ENCODE data around the gene ZDHHC4. TPM values are rescaled to one million over a fixed set of nuclear protein-coding genes. Genes with fewer than 3 reads are reported as not detected.
A peak's percentile ranks its signal among the peaks of the same experiment; 100 is the strongest.
"Not testable (repeated sequence)": the region's sequence is repeated elsewhere in the genome, so short reads cannot be mapped to it uniquely, and the experiment has no call there.

ZDHHC4 gene
- total RNA-seq, 5 donors from 2014 or later (not counting 1 experiment from before 2014, with no cell fraction given), result 27.7 to 35.5 (median 30.3) TPM

- H3K4me3 Mint-ChIP-seq, result peak overlapping the region; percentile 49 to 77 (median 77)
- H3K27me3 Mint-ChIP-seq; H3K4me3 ChIP-seq (ENCODE audit: control insufficient read depth in 1 of 2, extremely low read depth in 1 of 2, low read length in 1 of 2); ATAC-seq (replicated peaks in 1 of 4); H3K36me3 ChIP-seq (ENCODE audit: control insufficient read depth in 2 of 2, extremely low read depth in 1 of 2, insufficient read depth in 1 of 2, low read length in 1 of 2); POLR2A ChIA-PET; H3K36me3 Mint-ChIP-seq; H3K27ac Mint-ChIP-seq; H3K9me3 Mint-ChIP-seq; H3K27ac ChIP-seq (ENCODE audit: low read length); H3K9me3 ChIP-seq; CTCF ChIA-PET; H3K27me3 ChIP-seq (replicated peaks in 1 of 2; ENCODE audit: control insufficient read depth in 2 of 2, extremely low read depth in 1 of 2, insufficient read depth in 2 of 2, low read length in 1 of 2); DNase-seq: not testable (repeated sequence)
- 68% methylated on average over 3 of the region's 5 CpGs for WGBS (ENCODE audit: insufficient coverage)
- peaks cover 3 to 29% of the 10 kb centered on the region in 2 experiments for H3K4me1 ChIP-seq (ENCODE audit: control insufficient read depth in 1 of 2, extremely low read depth in 1 of 2, insufficient read depth in 2 of 2, low read length in 2 of 2)
- peaks cover 24 to 26% (median 24%) of the 10 kb centered on the region in 3 donors for H3K4me1 Mint-ChIP-seq
These were observed 57.7 kb downstream of the ZDHHC4 start for GRCh38 chr7:6634971-6635370.

DNA sequence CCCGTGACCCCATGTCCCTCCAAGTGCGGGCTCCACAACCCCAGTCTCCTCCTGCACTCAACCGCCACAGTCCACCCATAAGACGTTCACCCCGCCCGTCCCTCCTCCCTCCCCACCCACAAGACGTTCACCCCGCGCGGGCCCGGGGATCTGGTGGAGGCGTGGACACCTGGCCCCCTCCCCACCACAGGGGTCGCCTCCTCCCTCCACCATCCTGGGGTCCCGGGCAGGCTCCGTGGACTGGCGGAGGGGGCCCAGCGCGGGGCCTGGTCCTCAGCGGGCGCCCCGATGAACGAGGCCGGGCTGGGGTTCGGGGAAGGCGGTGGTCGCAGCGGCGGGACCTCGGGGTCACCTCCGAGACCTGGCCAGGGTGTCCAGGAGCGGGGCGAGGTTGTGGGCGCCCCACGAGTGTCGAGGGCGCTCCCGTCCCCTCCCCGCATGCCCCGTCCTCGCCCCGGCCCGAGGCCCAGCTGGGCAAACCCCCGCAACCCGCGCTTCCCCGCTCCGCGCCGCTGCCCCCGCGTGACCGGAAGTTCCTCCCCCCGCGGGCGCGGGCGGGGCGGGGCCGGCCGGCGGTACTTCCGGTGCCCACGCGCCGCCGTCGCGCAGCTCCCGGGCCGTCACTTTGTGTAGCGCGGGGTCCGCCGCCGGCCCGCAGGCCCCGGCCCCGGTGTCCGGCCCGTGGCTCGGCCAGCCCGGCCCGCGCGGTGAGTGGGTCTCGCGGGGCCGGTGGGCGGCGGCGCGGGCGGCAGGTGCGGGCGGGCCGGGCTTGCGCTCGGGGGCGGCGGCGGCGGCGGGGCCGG, 59.7 kb downstream of the ZDHHC4 start, which contains the start of gene ZNF316:
ZNF316 (plus strand) TSS at position 578 of the 803 bp plus-strand sequence. CDS start 5,092 bp downstream, outside the sequence.
- Histone ChIP-seq H3K9me3 (no peaks in the 10 kb centered on the region), H3K27ac (ENCODE audit: low read length) (peak within 1 kb of the TSS; percentile 45), H3K27me3 (replicated peaks in 1 of 2; ENCODE audit: control insufficient read depth in 2 of 2, extremely low read depth in 1 of 2, insufficient read depth in 2 of 2, low read length in 1 of 2) (peaks cover 0 to 2% of the 10 kb centered on the region in 2 experiments), H3K36me3 (ENCODE audit: control insufficient read depth in 2 of 2, extremely low read depth in 1 of 2, insufficient read depth in 1 of 2, low read length in 1 of 2) (peaks cover 0 to 22% of the 10 kb centered on the region in 2 donors), H3K4me1 (ENCODE audit: control insufficient read depth in 1 of 2, extremely low read depth in 1 of 2, insufficient read depth in 2 of 2, low read length in 2 of 2) (peaks cover 3 to 29% of the 10 kb centered on the region in 2 experiments), H3K4me3 (ENCODE audit: control insufficient read depth in 1 of 2, extremely low read depth in 1 of 2, low read length in 1 of 2) (peak within 1 kb of the TSS; percentile 53 to 59)
- peak within 1 kb of the TSS; percentile 81 to 85 (median 84) for H3K4me3 Mint-ChIP-seq
- H3K9me3 Mint-ChIP-seq, result no peaks in the 10 kb centered on the region
- whole genome bisulfite sequencing (ENCODE audit: insufficient coverage), result 1% methylated on average over 103 of the region's 104 CpGs
- ATAC-seq (replicated peaks in 1 of 4) (peak; percentile 73 to 77 (median 75)), DNase-seq (peak in 27 of 35 experiments; percentile 8 to 77 (median 36))
- H3K27me3 Mint-ChIP-seq, result no peaks in the 10 kb centered on the region
- peaks cover 20% of the 10 kb centered on the region for H3K36me3 Mint-ChIP-seq
- CTCF ChIA-PET, result interaction anchor here in 1 of 2 donors (0.7 kb wide), 1 partner anchor 46 kb away, joined by 8 read pairs; no protein-coding TSS in a partner anchor
- H3K27ac Mint-ChIP-seq, result peak within 1 kb of the TSS; percentile 91 to 95
- POLR2A ChIA-PET, result interaction anchor here in 1 of 2 donors (0.6 kb wide), 1 partner anchor 82 kb away, joined by 4 read pairs; no protein-coding TSS in a partner anchor
- peaks cover 27 to 29% (median 29%) of the 10 kb centered on the region in 3 donors for H3K4me1 Mint-ChIP-seq

DNA sequence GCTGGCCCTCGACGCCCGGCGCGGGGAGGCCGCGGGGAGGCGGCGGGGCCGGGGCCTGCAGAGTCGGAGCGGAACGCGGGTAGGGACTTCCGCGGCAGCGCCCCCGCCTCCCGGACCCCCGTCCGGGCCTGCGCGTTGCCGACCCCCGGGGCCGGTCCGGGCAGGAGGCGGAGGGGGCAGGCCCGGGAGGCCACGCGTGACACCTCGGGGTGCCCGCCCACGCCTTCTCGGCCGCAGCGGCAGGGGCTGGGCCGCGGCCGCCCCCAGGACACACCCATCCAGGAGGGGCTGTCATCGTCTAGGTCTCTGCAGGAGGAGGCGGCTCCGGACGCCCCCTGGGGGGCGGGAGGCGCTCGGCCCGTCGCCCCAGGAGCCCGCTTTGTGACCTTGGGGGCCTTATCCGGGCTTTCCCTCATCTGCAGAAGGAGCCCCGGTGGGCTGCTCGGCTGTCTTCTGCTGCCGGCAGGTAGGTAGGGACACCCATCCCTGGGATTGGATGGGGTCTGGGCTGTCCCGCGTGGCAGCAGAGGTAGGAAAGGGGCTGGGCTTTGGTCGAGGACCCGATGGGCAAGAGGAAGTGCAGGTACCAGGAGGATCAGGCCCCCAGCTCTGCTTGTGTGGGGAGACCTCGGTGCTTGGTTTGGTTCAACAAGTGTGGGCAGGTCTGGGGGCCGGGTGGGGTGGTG, 60.4 kb downstream of the ZDHHC4 start:
- H3K9me3 Mint-ChIP-seq, result no peaks in the 10 kb centered on the region
- WGBS (ENCODE audit: insufficient coverage), result 1% methylated on average over 54 of the region's 60 CpGs
- no peaks in the 10 kb centered on the region for H3K27me3 Mint-ChIP-seq
- H3K9me3 ChIP-seq, result no peaks in the 10 kb centered on the region
- peaks cover 5 to 29% of the 10 kb centered on the region in 2 donors for H3K36me3 ChIP-seq (ENCODE audit: control insufficient read depth in 2 of 2, extremely low read depth in 1 of 2, insufficient read depth in 1 of 2, low read length in 1 of 2)
- peaks cover 0 to 2% of the 10 kb centered on the region in 2 experiments for H3K27me3 ChIP-seq (replicated peaks in 1 of 2; ENCODE audit: control insufficient read depth in 2 of 2, extremely low read depth in 1 of 2, insufficient read depth in 2 of 2, low read length in 1 of 2)
- H3K27ac ChIP-seq (ENCODE audit: low read length), result peak overlapping the region; percentile 45
- ChIA-PET CTCF (interaction anchor here in 1 of 2 donors (0.7 kb wide), 1 partner anchor 18 kb away, joined by 3 read pairs; no protein-coding TSS in a partner anchor), POLR2A (no interaction called here)
- peak in 34 of 35 experiments; percentile 17 to 71 (median 36) for DNase-seq
- peaks cover 26% of the 10 kb centered on the region for H3K36me3 Mint-ChIP-seq
- peak overlapping the region; percentile 53 to 59 for H3K4me3 ChIP-seq (ENCODE audit: control insufficient read depth in 1 of 2, extremely low read depth in 1 of 2, low read length in 1 of 2)
- H3K4me1 ChIP-seq (ENCODE audit: control insufficient read depth in 1 of 2, extremely low read depth in 1 of 2, insufficient read depth in 2 of 2, low read length in 2 of 2), result peaks cover 3 to 29% of the 10 kb centered on the region in 2 experiments
- H3K4me3 Mint-ChIP-seq, result peak overlapping the region; percentile 81 to 85 (median 84)
- peak overlapping the region; percentile 91 to 95 for H3K27ac Mint-ChIP-seq
- H3K4me1 Mint-ChIP-seq, result peaks cover 27 to 29% (median 29%) of the 10 kb centered on the region in 3 donors
- ATAC-seq (replicated peaks in 1 of 4), result peak; percentile 73 to 82 (median 76)

Other genes with a start within 250 kb of the ZDHHC4 start
- gene FAM220A, start 228.5 kb upstream of the ZDHHC4 start, total RNA-seq, result 10 to 100 TPM in 3 of 5 donors, 1 to 10 TPM in 2; 6.2 to 20.6 (median 13.1) TPM
- gene RAC1, start 202.9 kb upstream of the ZDHHC4 start, total RNA-seq, result 10 to 100 TPM; 57.2 to 99.3 (median 94.8) TPM
- 10 to 100 TPM; 23.9 to 45.0 (median 38.9) TPM for gene DAGLB, start 129.5 kb upstream of the ZDHHC4 start, total RNA-seq
- gene KDELR2, start 93.3 kb upstream of the ZDHHC4 start, total RNA-seq, result 10 to 100 TPM; 28.4 to 42.1 (median 35.6) TPM
- gene GRID2IP, start 26.0 kb upstream of the ZDHHC4 start, total RNA-seq, result 1 to 10 TPM in 1 of 5 donors, under 1 TPM in 4; 0.30 to 1.5 (median 0.90) TPM
- 10 to 100 TPM; 48.3 to 65.9 (median 64.1) TPM for gene INTS15, start 12.6 kb downstream of the ZDHHC4 start, total RNA-seq
- 1 to 10 TPM; 3.6 to 7.6 (median 5.6) TPM for gene ZNF853, start 38.2 kb downstream of the ZDHHC4 start, total RNA-seq
- 10 to 100 TPM; 51.4 to 69.9 (median 63.4) TPM for gene ZNF316, start 59.9 kb downstream of the ZDHHC4 start, total RNA-seq
- 10 to 100 TPM; 25.1 to 49.7 (median 41.6) TPM for gene ZNF12, start 129.5 kb downstream of the ZDHHC4 start, total RNA-seq
- gene RSPH10B2, start 176.6 kb downstream of the ZDHHC4 start, total RNA-seq, result 1 to 10 TPM in 1 of 5 donors, under 1 TPM in 2, not detected in 2; 0.09 to 1.0 (median 0.44) TPM
- 10 to 100 TPM; 60.1 to 95.5 (median 85.1) TPM for gene CCZ1B, start 248.8 kb downstream of the ZDHHC4 start, total RNA-seq

Data from T-cell (primary cell).